Upper lobe of left lung (tissue), 4 donors: ENCODE results near the gene TSPAN2.

Experiments
- CTCF ChIP-seq, 6 experiments: fragments of 450-650 bp in 4 of 6; fragments of 200-600 bp in 2 of 6; sonication (generic) in 2 of 6; IDR thresholded peaks; one replicate each; pipeline ENCODE4 v1.5.1; 2016 to 2019; ENCODE audit warnings: antibody characterized with exemption in 6 of 6
- POLR2A ChIP-seq, 4 donors: fragments of 450-650 bp; IDR thresholded peaks; one replicate each; pipeline ENCODE4 v1.5.1; 2016 to 2017; ENCODE audit warnings: antibody characterized with exemption in 4 of 4, mild to moderate bottlenecking in 2 of 4
- POLR2AphosphoS5 ChIP-seq, 2 donors: sonication (generic); formaldehyde crosslinking; IDR thresholded peaks; one replicate each; pipeline ENCODE4 v1.5.1; 2017; ENCODE audit warnings: antibody characterized with exemption in 2 of 2

DNA sequence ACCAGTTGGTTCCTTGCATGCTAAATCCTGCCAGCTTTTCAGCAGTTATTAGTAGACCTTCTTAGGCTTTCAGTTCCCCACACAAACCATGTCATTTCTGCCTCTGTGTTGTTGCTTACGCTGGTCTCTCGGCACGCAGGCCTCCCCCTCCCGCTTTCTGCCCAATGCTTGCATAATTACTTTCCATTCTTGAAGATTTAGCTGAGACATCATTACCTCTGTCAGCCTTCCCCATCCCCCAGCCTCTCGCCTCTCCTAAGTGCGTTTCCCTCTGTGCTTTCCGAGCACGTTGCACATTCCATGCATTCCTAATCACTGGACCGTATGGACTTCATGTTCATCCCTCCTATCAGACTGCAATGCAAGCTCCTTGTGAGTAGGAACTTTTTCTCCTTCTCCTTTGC, 32.9 kb downstream of the TSPAN2 start:
- no peak for TF ChIP-seq POLR2AphosphoS5 (IDR thresholded peaks at IDR 0.05)
- no peak for TF ChIP-seq CTCF (IDR thresholded peaks at IDR 0.05)
- TF ChIP-seq POLR2A (IDR thresholded peaks at IDR 0.05), result no peak
